CD4-positive, alpha-beta T cell treated with Interleukin-17A for 4 hours (primary cell): ENCODE data around the gene FCF1.

Experiments used
- DNase-seq: peaks from one replicate; pipeline ENCODE4 v3.0.0-alpha.2; 2020; ENCODE audit warnings: mixed read lengths

The FCF1 gene

GRCh38 chr14:74771399-74771798, 58.5 kb downstream of the FCF1 start:
- DNase-seq, result no peak

- no peak for DNase-seq
Measured at GRCh38 chr14:74784634-74785033, 71.7 kb downstream of the FCF1 start.

- DNase-seq, result no peak
Measured at GRCh38 chr14:74785056-74785613, 72.2 kb downstream of the FCF1 start.

GRCh38 chr14:74786796-74787315, 73.9 kb downstream of the FCF1 start:
- DNase-seq, result no peak
